H1 (cell line): Measurements from ENCODE around the gene MRPL40. TPM values are rescaled to one million over a fixed set of nuclear protein-coding genes. Genes with fewer than 3 reads are reported as not detected.
A peak's percentile ranks its signal among the peaks of the same experiment; 100 is the strongest.

Experiments used
- CBX5 ChIP-seq: fragments of 300-800, 300-1000 bp; sonication (generic); IDR thresholded peaks from 2 replicates; pipeline ENCODE4 v1.7.1; 2016; ENCODE audit warnings: antibody characterized with exemption, low read length, low read depth
- CTCF ChIP-seq, 3 experiments: IDR thresholded peaks; 1 replicate in 2 of 3; 2 replicates in 1 of 3; pipeline versions ENCODE4 v1.5.1 to v1.6.1; 2011; ENCODE audit warnings: low read length in 3 of 3, mild to moderate bottlenecking in 3 of 3, inconsistent platforms in 2 of 3, low read depth in 1 of 3, moderate library complexity in 1 of 3; ENCODE audit not compliant: insufficient read depth in 1 of 3; ENCODE audit errors: control extremely low read depth in 1 of 3
- EP300 ChIP-seq, 2 experiments: IDR thresholded peaks; 1 replicate in 1 of 2; 2 replicates in 1 of 2; pipeline ENCODE4 v1.6.1; 2011 to 2012; ENCODE audit warnings: low read depth in 2 of 2, low read length in 2 of 2, mild to moderate bottlenecking in 2 of 2, borderline replicate concordance in 1 of 2, inconsistent platforms in 1 of 2, moderate library complexity in 1 of 2
- KDM1A ChIP-seq: fragments of 200-600, 300-600 bp; sonication (generic); IDR thresholded peaks from 2 replicates; pipeline ENCODE4 v1.7.1; 2016; ENCODE audit warnings: mild to moderate bottlenecking, low read length, borderline replicate concordance
- MAX ChIP-seq: IDR thresholded peaks from 2 replicates; pipeline ENCODE4 v1.6.1; 2012; ENCODE audit warnings: inconsistent platforms
- SIX5 ChIP-seq: IDR thresholded peaks from 2 replicates; pipeline ENCODE4 v1.6.1; 2011; ENCODE audit warnings: mild to moderate bottlenecking, low read depth, low read length
- TAF1 ChIP-seq: IDR thresholded peaks from 2 replicates; pipeline ENCODE4 v1.6.1; 2011; ENCODE audit warnings: mild to moderate bottlenecking, low read depth, low read length
- USF2 ChIP-seq: IDR thresholded peaks from 2 replicates; pipeline ENCODE4 v1.6.1; 2011; ENCODE audit warnings: low read length, improper control_type of control experiment
- polyA plus RNA-seq, 7 experiments: library from polyadenylated mRNA; depleted of rRNA in 3 of 7; stranded (reverse) in 5 of 7; unstranded in 2 of 7; fragments of >200 nt in 5 of 7; fragments of 200-250 nt in 2 of 7; gene quantifications; 1 replicate in 5 of 7; 2 replicates in 1 of 7; 4 replicates in 1 of 7; pipeline versions ENCODE4 v1.2.1 to v1.2.3, GENCODE V29; 2011 to 2013; ENCODE audit warnings: missing spikeins in 2 of 7, mixed read lengths in 2 of 7
- total RNA-seq: library from RNA; stranded (reverse); fragmentation: NEBNext Ultra II Directional; extraction: Animal tissue kit (Norgen Biotek cat#: 25700); gene quantifications from 2 replicates; pipeline ENCODE4 v1.2.1, GENCODE V29; 2021

The MRPL40 gene
- total and polyA plus RNA-seq, 2 of the 8 experiments (the other 6 are each of a cell fraction or from before 2014, with no cell fraction given) = 12.4 to 14.5 TPM

- TF ChIP-seq USF2 = no peak
- TF ChIP-seq CTCF (IDR thresholded peaks at IDR 0.05; ENCODE audit: control extremely low read depth in 1 of 3, insufficient read depth in 1 of 3, low read depth in 1 of 3, low read length in 3 of 3) = no peak
- no peak for TF ChIP-seq KDM1A
- TF ChIP-seq EP300 (IDR thresholded peaks at IDR 0.05; ENCODE audit: borderline replicate concordance in 1 of 2, low read depth in 2 of 2, low read length in 2 of 2) = peak in 1 of 2 experiments; percentile 40; a peak in 1 of 3 replicates
- peak; percentile 60 for TF ChIP-seq MAX
- TF ChIP-seq TAF1 = peak; percentile 95
- TF ChIP-seq CBX5 = no peak
- peak; percentile 17; the same call in 1 of the 2 replicates for TF ChIP-seq SIX5
Measured at GRCh38 chr22:19431649-19432132, 654 bp upstream of the MRPL40 start, which contains the start of gene HIRA (continued).
